Neural cell (in vitro differentiated cells): ENCODE data around the gene FUT8. TPM values are rescaled to one million over a fixed set of nuclear protein-coding genes. Genes with fewer than 3 reads are reported as not detected.

ENCODE experiments used
- H2AFZ ChIP-seq: fragments of 200-600, 300-800 bp; sonication (generic), shearing (Covaris generic); 2 replicates; pipeline ENCODE4 v1.6.0; 2014; ENCODE audit warnings: low read depth, mild to moderate bottlenecking, antibody characterized with exemption, low read length, moderate library complexity
- H3F3A ChIP-seq: fragments of 200-600 bp; shearing (Covaris generic); 2 replicates; pipeline ENCODE4 v1.6.1; 2016; ENCODE audit warnings: mild to moderate bottlenecking, moderate library complexity, mixed read lengths, antibody characterized with exemption, low read length; ENCODE audit not compliant: insufficient read depth, poor library complexity, severe bottlenecking
- H3K27ac ChIP-seq: fragments of 200-600, 300-800 bp; sonication (generic), shearing (Covaris generic); 2 replicates; pipeline ENCODE4 v1.5.1; 2014; ENCODE audit warnings: mild to moderate bottlenecking, low read length, moderate library complexity
- H3K27me3 ChIP-seq: fragments of 300-800, 200-600 bp; sonication (generic), shearing (Covaris generic); 2 replicates; pipeline ENCODE4 v1.6.0; 2014; ENCODE audit warnings: mild to moderate bottlenecking, low read depth, low read length, moderate library complexity; ENCODE audit not compliant: insufficient read depth
- H3K36me3 ChIP-seq: fragments of 300-800, 200-600 bp; sonication (generic), shearing (Covaris generic); 2 replicates; pipeline ENCODE4 v1.5.1; 2014; ENCODE audit warnings: mild to moderate bottlenecking, antibody characterized with exemption, low read length, moderate library complexity; ENCODE audit not compliant: insufficient read depth
- H3K4me2 ChIP-seq: fragments of 300-800, 200-600 bp; sonication (generic), shearing (Covaris generic); 2 replicates; pipeline ENCODE4 v1.6.0; 2014; ENCODE audit warnings: mild to moderate bottlenecking, low read length
- H3K4me3 ChIP-seq: fragments of 300-800, 200-600 bp; sonication (generic), shearing (Covaris generic); 2 replicates; pipeline ENCODE4 v1.5.1; 2014; ENCODE audit warnings: mild to moderate bottlenecking, low read length, moderate library complexity
- H3K79me2 ChIP-seq: fragments of 200-600 bp; shearing (Covaris generic); replicated peaks from 2 replicates; pipeline ENCODE4 v1.6.0; 2014; ENCODE audit warnings: mild to moderate bottlenecking, low read length, moderate library complexity; ENCODE audit not compliant: insufficient read depth
- H3K9ac ChIP-seq: fragments of 300-800, 200-600 bp; sonication (generic), shearing (Covaris generic); 2 replicates; pipeline ENCODE4 v1.6.1; 2016; ENCODE audit warnings: mild to moderate bottlenecking, low read length, mixed read lengths
- H3K9me2 ChIP-seq: fragments of 200-600 bp; shearing (Covaris generic); 2 replicates; pipeline ENCODE4 v1.6.1; 2016; ENCODE audit warnings: mild to moderate bottlenecking, low read length, mixed read lengths; ENCODE audit not compliant: insufficient read depth
- H3K9me3 ChIP-seq: fragments of 200-600, 300-800 bp; sonication (generic), shearing (Covaris generic); 2 replicates; pipeline ENCODE4 v1.6.1; 2016; ENCODE audit warnings: mild to moderate bottlenecking, mixed run types, low read length, moderate library complexity, mixed read lengths
- H4K20me1 ChIP-seq: fragments of 200-600 bp; shearing (Covaris generic); 2 replicates; pipeline ENCODE4 v1.6.1; 2016; ENCODE audit warnings: mild to moderate bottlenecking, mixed run types; ENCODE audit not compliant: insufficient read depth
- CTCF ChIP-seq: fragments of 450-650 bp; IDR thresholded peaks from 2 replicates; pipeline ENCODE4 v1.5.1; 2014; ENCODE audit warnings: antibody characterized with exemption, mild to moderate bottlenecking, moderate library complexity; ENCODE audit not compliant: poor library complexity, severe bottlenecking
- EP300 ChIP-seq: fragments of 450-650 bp; conservative IDR thresholded peaks from 2 replicates; pipeline ENCODE4 v1.6.1; 2014; ENCODE audit warnings: antibody characterized with exemption, mild to moderate bottlenecking, moderate library complexity; ENCODE audit not compliant: poor library complexity, severe bottlenecking
- EZH2 ChIP-seq: fragments of 200-600, 300-800 bp; shearing (Covaris generic), sonication (generic); IDR thresholded peaks from 2 replicates; pipeline ENCODE4 v1.6.1; 2014; ENCODE audit warnings: antibody characterized with exemption, low read length, borderline replicate concordance, mild to moderate bottlenecking; ENCODE audit not compliant: insufficient read depth, poor library complexity, severe bottlenecking
- MXI1 ChIP-seq: fragments of 450-650 bp; conservative IDR thresholded peaks from 2 replicates; pipeline ENCODE4 v1.6.1; 2014; ENCODE audit warnings: antibody characterized with exemption, mild to moderate bottlenecking; ENCODE audit not compliant: poor library complexity, severe bottlenecking
- POLR2AphosphoS5 ChIP-seq: IDR thresholded peaks from 2 replicates; pipeline ENCODE4 v1.6.1; 2012
- RAD21 ChIP-seq: fragments of 450-650 bp; conservative IDR thresholded peaks from 2 replicates; pipeline ENCODE4 v1.6.1; 2014; ENCODE audit warnings: antibody characterized with exemption, mild to moderate bottlenecking, moderate library complexity
- REST ChIP-seq: IDR thresholded peaks from 2 replicates; pipeline ENCODE4 v1.6.1; 2012; ENCODE audit warnings: borderline replicate concordance
- SMC3 ChIP-seq: fragments of 450-650 bp; conservative IDR thresholded peaks from 2 replicates; pipeline ENCODE4 v1.6.1; 2014; ENCODE audit warnings: antibody characterized with exemption, mild to moderate bottlenecking, moderate library complexity; ENCODE audit not compliant: poor library complexity
- TAF1 ChIP-seq: IDR thresholded peaks from 2 replicates; pipeline ENCODE4 v1.6.1; 2012; ENCODE audit warnings: low read depth
- polyA plus RNA-seq: library from polyadenylated mRNA; depleted of rRNA; stranded (reverse); fragments of >200 nt; gene quantifications from 2 replicates; pipeline ENCODE4 v1.2.3, GENCODE V29; 2014

The FUT8 gene
- polyA plus RNA-seq, 1 donor from 2014 or later, result 72.8 TPM

GRCh38 chr14:65429757-65430156 lies 17.2 kb downstream of the FUT8 start:
- no peak for TF ChIP-seq TAF1
- TF ChIP-seq POLR2AphosphoS5, result no peak
- no peak for TF ChIP-seq SMC3
- TF ChIP-seq CTCF, result no peak
- no peak for TF ChIP-seq EZH2
- no peak for TF ChIP-seq RAD21
- TF ChIP-seq MXI1, result no peak
- TF ChIP-seq REST, result no peak
- TF ChIP-seq EP300, result no peak
- H3K9me3 ChIP-seq, result peaks cover 3% of the 10 kb centered on the region
- H3K79me2 ChIP-seq, result peaks cover 41% of the 10 kb centered on the region
- H3K9ac ChIP-seq, result no peak overlapping the region
- H3K4me3 ChIP-seq, result no peak overlapping the region
- no peaks in the 10 kb centered on the region for H3F3A ChIP-seq
- H4K20me1 ChIP-seq, result no peaks in the 10 kb centered on the region
- H3K27ac ChIP-seq, result no peak overlapping the region
- no peaks in the 10 kb centered on the region for H3K36me3 ChIP-seq
- no peaks in the 10 kb centered on the region for H3K9me2 ChIP-seq
- no peak overlapping the region for H3K4me2 ChIP-seq
- H3K27me3 ChIP-seq, result no peaks in the 10 kb centered on the region
- no peak overlapping the region for H2AFZ ChIP-seq

GRCh38 chr14:65431245-65431644 lies 18.7 kb downstream of the FUT8 start:
- no peaks in the 10 kb centered on the region for H3K36me3 ChIP-seq
- H3K27ac ChIP-seq, result no peak overlapping the region
- no peaks in the 10 kb centered on the region for H3F3A ChIP-seq
- no peak for TF ChIP-seq REST
- TF ChIP-seq CTCF, result no peak
- no peak for TF ChIP-seq MXI1
- TF ChIP-seq EP300, result no peak
- no peak for TF ChIP-seq POLR2AphosphoS5
- no peak for TF ChIP-seq EZH2
- no peak for TF ChIP-seq SMC3
- TF ChIP-seq TAF1, result no peak
- no peak overlapping the region for H3K9ac ChIP-seq
- H3K9me3 ChIP-seq, result peaks cover 3% of the 10 kb centered on the region
- peaks cover 31% of the 10 kb centered on the region for H3K79me2 ChIP-seq
- H3K9me2 ChIP-seq, result no peaks in the 10 kb centered on the region
- H3K27me3 ChIP-seq, result no peaks in the 10 kb centered on the region
- H3K4me2 ChIP-seq, result no peak overlapping the region
- no peaks in the 10 kb centered on the region for H4K20me1 ChIP-seq
- H2AFZ ChIP-seq, result no peak overlapping the region
- H3K4me3 ChIP-seq, result no peak overlapping the region
